ENCODE data around the gene KAZN. TPM values are rescaled to one million over a fixed set of nuclear protein-coding genes. Genes with fewer than 3 reads are reported as not detected.

Gene KAZN
- total and polyA plus RNA-seq, 2 of the 8 experiments (the other 6 are each of a cell fraction or from before 2014, with no cell fraction given), result 3.7 to 11.8 TPM

DNA sequence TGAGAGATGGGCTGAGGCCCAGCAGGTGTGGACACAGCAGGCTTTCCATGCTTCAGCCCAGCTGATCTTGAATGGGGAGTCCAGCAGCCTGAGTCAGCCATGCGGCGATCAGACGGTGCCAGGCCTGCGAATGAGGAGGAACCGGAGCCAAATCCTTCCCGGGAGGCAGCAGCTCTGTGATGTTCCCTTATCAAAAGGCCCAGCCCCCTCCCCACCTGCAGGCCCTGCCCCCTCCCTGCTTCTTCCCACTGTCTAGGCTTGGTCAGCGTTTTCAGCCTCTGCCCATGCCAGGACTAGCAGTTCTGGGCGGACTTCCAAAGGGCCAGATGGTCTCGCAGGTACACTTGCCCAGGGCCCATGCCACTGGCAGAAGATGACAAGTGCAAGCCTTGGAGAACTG, 253.8 kb downstream of the KAZN start:
- Histone ChIP-seq H3K18ac (ENCODE audit: extremely low read depth, low read length) (no peak overlapping the region), H2BK15ac (ENCODE audit: low read length) (no peak overlapping the region), H4K20me1 (replicated peaks in 1 of 2; ENCODE audit: control insufficient read depth in 1 of 2, insufficient read depth in 2 of 2, low read length in 2 of 2) (peaks cover 1 to 3% of the 10 kb centered on the region in 2 experiments), H3K79me1 (ENCODE audit: low read depth, low read length) (no peaks in the 10 kb centered on the region; the same call in 1 of the 2 replicates), H2BK120ac (replicated peaks; ENCODE audit: low read depth, low read length) (no peak overlapping the region), H3K14ac (ENCODE audit: insufficient read length) (no peak overlapping the region), H3K9me3 (ENCODE audit: insufficient read depth in 2 of 2, low read depth in 1 of 2, low read length in 1 of 2) (no peaks in the 10 kb centered on the region; a peak in 1 of 4 replicates), H3K4me1 (replicated peaks in 1 of 4; ENCODE audit: control insufficient read depth in 3 of 4, insufficient read depth in 4 of 4, low read length in 3 of 4) (no peaks in the 10 kb centered on the region; a peak in 1 of 7 replicates), H2BK20ac (ENCODE audit: low read length) (no peak overlapping the region), H3K4me3 (ENCODE audit: extremely low read depth in 1 of 4, insufficient read depth in 2 of 4, low read depth in 3 of 4, low read length in 4 of 4) (no peak overlapping the region), H4K5ac (ENCODE audit: insufficient read length, low read depth, low read length) (no peak overlapping the region), H3K4ac (replicated peaks; ENCODE audit: insufficient read length, low read depth, low read length) (no peak overlapping the region), H3K36me3 (ENCODE audit: control insufficient read depth in 2 of 4, insufficient read depth in 4 of 4, low read length in 3 of 4) (no peaks in the 10 kb centered on the region; a peak in 1 of 8 replicates), H3K23ac (ENCODE audit: insufficient read length) (no peak overlapping the region), H3K23me2 (ENCODE audit: low read depth, low read length) (no peaks in the 10 kb centered on the region), H3K9ac (replicated peaks in 1 of 4; ENCODE audit: extremely low read depth in 1 of 4, low read depth in 3 of 4, low read length in 3 of 4) (no peak overlapping the region), H2BK5ac (ENCODE audit: low read depth, low read length) (no peak overlapping the region), H4K8ac (ENCODE audit: extremely low read depth, insufficient read depth, low read length) (no peak overlapping the region), H2AK5ac (ENCODE audit: low read depth, low read length) (no peak overlapping the region), H4K91ac (replicated peaks; ENCODE audit: insufficient read length, low read length) (no peak overlapping the region), H3K4me2 (ENCODE audit: insufficient read depth in 1 of 2, low read depth in 2 of 2, low read length in 2 of 2) (no peak overlapping the region), H3K27ac (ENCODE audit: low read depth, low read length) (no peak overlapping the region), H3K27me3 (replicated peaks in 1 of 4; ENCODE audit: control insufficient read depth in 3 of 4, extremely low read depth in 1 of 4, insufficient read depth in 3 of 4, low read length in 3 of 4) (no peaks in the 10 kb centered on the region), H2AFZ (ENCODE audit: low read length) (no peak overlapping the region), H2BK12ac (ENCODE audit: low read depth, low read length) (no peak overlapping the region), H3K79me2 (ENCODE audit: control insufficient read depth in 1 of 2, insufficient read depth in 2 of 2, low read length in 2 of 2) (no peaks in the 10 kb centered on the region), H3K56ac (replicated peaks; ENCODE audit: insufficient read length, low read depth, low read length) (no peak overlapping the region)
- DNase-seq (ENCODE audit: low read depth in 1 of 2, low spot score in 2 of 2) (no peak), FAIRE-seq (no peak)
- ChIA-PET POLR2A (ENCODE audit: partially characterized antibody) (interaction anchor here (0.5 kb wide), 1 partner anchor 75 kb away, joined by 3 read pairs; no protein-coding TSS in a partner anchor), CTCF (ENCODE audit: partially characterized antibody) (interaction anchor here (1.0 to 2.0 kb wide), 5 partner anchors 10 to 185 kb away, joined by 3 to 8 read pairs (median 4); no protein-coding TSS in a partner anchor)
- WGBS, 2 experiments (ENCODE audit: extremely low coverage in 1 of 2, insufficient coverage in 1 of 2, insufficient read length in 1 of 2, insufficient replicate concordance in 2 of 2, low coverage in 1 of 2, low lambda C conversion rate in 2 of 2, missing lambda C conversion rate in 1 of 2), result 94% methylated on average over 9 of the region's 9 CpGs; no CpG with 5 or more reads in 1 of the 2 experiments
- no peak for TF ChIP-seq CBX5 (IDR thresholded peaks at IDR 0.05; ENCODE audit: low read depth, low read length)
- TF ChIP-seq CEBPB (IDR thresholded peaks at IDR 0.05; ENCODE audit: low read depth, low read length), result no peak
- no peak for TF ChIP-seq GABPA (IDR thresholded peaks at IDR 0.05; ENCODE audit: borderline replicate concordance, insufficient read depth, low read length)
- TF ChIP-seq EP300 (IDR thresholded peaks at IDR 0.05; ENCODE audit: borderline replicate concordance in 1 of 2, low read depth in 2 of 2, low read length in 2 of 2), result no peak
- TF ChIP-seq SIX5 (IDR thresholded peaks at IDR 0.05; ENCODE audit: low read depth, low read length), result no peak
- TF ChIP-seq TAF1 (IDR thresholded peaks at IDR 0.05; ENCODE audit: low read depth, low read length), result no peak
- TF ChIP-seq JUND (IDR thresholded peaks at IDR 0.05; ENCODE audit: low read length), result no peak
- TF ChIP-seq, protein P1, sequence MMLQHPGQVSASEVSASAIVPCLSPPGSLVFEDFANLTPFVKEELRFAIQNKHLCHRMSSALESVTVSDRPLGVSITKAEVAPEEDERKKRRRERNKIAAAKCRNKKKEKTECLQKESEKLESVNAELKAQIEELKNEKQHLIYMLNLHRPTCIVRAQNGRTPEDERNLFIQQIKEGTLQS (IDR thresholded peaks at IDR 0.05; ENCODE audit: insufficient read depth, low read depth, low read length), result no peak
- TF ChIP-seq MAFK (IDR thresholded peaks at IDR 0.05; ENCODE audit: low read depth, low read length), result no peak
- no peak for TF ChIP-seq POLR2AphosphoS5 (IDR thresholded peaks at IDR 0.05; ENCODE audit: low read depth, low read length)
- TF ChIP-seq RBBP5 (IDR thresholded peaks at IDR 0.05; ENCODE audit: borderline replicate concordance, low read depth, low read length), result no peak
- TF ChIP-seq SP1 (IDR thresholded peaks at IDR 0.05; ENCODE audit: low read depth, low read length), result no peak
- TF ChIP-seq NANOG (IDR thresholded peaks at IDR 0.05; ENCODE audit: insufficient read depth, low read depth, low read length, poor library complexity, severe bottlenecking), result no peak
- TF ChIP-seq, protein P2, sequence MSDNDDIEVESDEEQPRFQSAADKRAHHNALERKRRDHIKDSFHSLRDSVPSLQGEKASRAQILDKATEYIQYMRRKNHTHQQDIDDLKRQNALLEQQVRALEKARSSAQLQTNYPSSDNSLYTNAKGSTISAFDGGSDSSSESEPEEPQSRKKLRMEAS (IDR thresholded peaks at IDR 0.05), result no peak
